Inflammatory macrophage treated with lipopolysaccharide for 1 hour (primary cell): ENCODE results near the gene FARS2.
"Not testable (repeated sequence)": the region's sequence is repeated elsewhere in the genome, so short reads cannot be mapped to it uniquely, and the experiment has no call there.

Experiments
- DNase-seq, 2 donors: peaks; one replicate each; pipeline ENCODE4 v3.0.0-alpha.2; 2020 to 2022

Gene FARS2

GRCh38 chr6:5550631-5551030 is 289.3 kb downstream of the FARS2 start:
- no peak for DNase-seq

- DNase-seq = no peak
These were observed 290.9 kb downstream of the FARS2 start for GRCh38 chr6:5552243-5552642.

GRCh38 chr6:5553767-5554166 is 292.5 kb downstream of the FARS2 start:
- DNase-seq = no peak

- DNase-seq = no peak
These were observed 292.9 kb downstream of the FARS2 start for GRCh38 chr6:5554226-5554625.

GRCh38 chr6:5556011-5556410 is 294.7 kb downstream of the FARS2 start:
- DNase-seq = no peak

GRCh38 chr6:5557506-5557905 is 296.2 kb downstream of the FARS2 start:
- no peak for DNase-seq

- DNase-seq = no peak
These were observed 298.3 kb downstream of the FARS2 start for GRCh38 chr6:5559651-5560050.

- DNase-seq = no peak
These were observed 301.0 kb downstream of the FARS2 start for GRCh38 chr6:5562277-5562676.

- no peak for DNase-seq
These were observed 301.8 kb downstream of the FARS2 start for GRCh38 chr6:5563086-5563485.

GRCh38 chr6:5564746-5565145 is 303.4 kb downstream of the FARS2 start:
- not testable (repeated sequence) for DNase-seq

- DNase-seq = no peak
These were observed 304.7 kb downstream of the FARS2 start for GRCh38 chr6:5565971-5566370.

GRCh38 chr6:5566718-5567117 is 305.4 kb downstream of the FARS2 start:
- DNase-seq = no peak

- no peak for DNase-seq
These were observed 306.0 kb downstream of the FARS2 start for GRCh38 chr6:5567352-5567751.

GRCh38 chr6:5567890-5568289 is 306.6 kb downstream of the FARS2 start:
- DNase-seq = no peak

- DNase-seq = no peak
These were observed 308.2 kb downstream of the FARS2 start for GRCh38 chr6:5569491-5569890.

- DNase-seq = no peak
These were observed 309.3 kb downstream of the FARS2 start for GRCh38 chr6:5570641-5571040.

GRCh38 chr6:5580736-5581581 is 319.6 kb downstream of the FARS2 start:
- DNase-seq = no peak

- DNase-seq = no peak
These were observed 321.4 kb downstream of the FARS2 start for GRCh38 chr6:5582762-5583161.

- no peak for DNase-seq
These were observed 322.2 kb downstream of the FARS2 start for GRCh38 chr6:5583528-5583927.

GRCh38 chr6:5584078-5584482 is 322.8 kb downstream of the FARS2 start:
- DNase-seq = no peak

- no peak for DNase-seq
These were observed 326.3 kb downstream of the FARS2 start for GRCh38 chr6:5587648-5588047.

- DNase-seq = no peak
These were observed 328.3 kb downstream of the FARS2 start for GRCh38 chr6:5589422-5590141.

GRCh38 chr6:5590187-5590586 is 328.9 kb downstream of the FARS2 start:
- no peak for DNase-seq

GRCh38 chr6:5592886-5593519 is 331.7 kb downstream of the FARS2 start:
- DNase-seq = no peak
